HL-60 (cell line): ENCODE results near the gene ADCY5.

ENCODE experiments used
- DNase-seq, 2 experiments: peaks; one replicate each; pipeline ENCODE4 v3.0.0-alpha.2; 2010 to 2020; ENCODE audit warnings: low read depth in 1 of 2, low spot score in 1 of 2
- H3K27ac ChIP-seq: fragments of 250-450 bp; sonication (Bioruptor Pico); replicated peaks from 2 replicates; pipeline ENCODE4 v1.5.1; 2020; ENCODE audit warnings: mild to moderate bottlenecking, moderate library complexity
- H3K27me3 ChIP-seq: fragments of 250-450 bp; sonication (Bioruptor Pico); 2 replicates; pipeline ENCODE4 v1.5.1; 2021; ENCODE audit warnings: mild to moderate bottlenecking, moderate library complexity; ENCODE audit not compliant: insufficient read depth, poor library complexity, severe bottlenecking
- H3K4me3 ChIP-seq: replicated peaks from 2 replicates; pipeline ENCODE4 v1.5.1; 2011; ENCODE audit warnings: mild to moderate bottlenecking, control low read depth, low read length; ENCODE audit not compliant: insufficient read depth
- CTCF ChIP-seq: IDR thresholded peaks from one replicate; pipeline ENCODE4 v1.5.1; 2011; ENCODE audit warnings: low read length, control low read depth, inconsistent platforms; ENCODE audit not compliant: insufficient read depth
- GABPA ChIP-seq: IDR thresholded peaks from 2 replicates; pipeline ENCODE4 v1.6.1; 2012; ENCODE audit warnings: low read depth
- POLR2AphosphoS5 ChIP-seq: IDR thresholded peaks from 2 replicates; pipeline ENCODE4 v1.6.1; 2012; ENCODE audit warnings: low read depth
- SPI1 ChIP-seq: IDR thresholded peaks from 2 replicates; pipeline ENCODE4 v1.6.1; 2012; ENCODE audit warnings: low read depth, mild to moderate bottlenecking, borderline replicate concordance
- TF ChIP-seq, protein P1 (sequence below): IDR thresholded peaks from 2 replicates; pipeline ENCODE4 v1.6.1; 2012; ENCODE audit warnings: low read depth; ENCODE audit not compliant: insufficient replicate concordance

The ADCY5 gene

GRCh38 chr3:123384256-123384655 is 64.6 kb downstream of the ADCY5 start:
- no peak for DNase-seq
- Histone ChIP-seq H3K27ac (no peak overlapping the region), H3K4me3 (no peak overlapping the region), H3K27me3 (peaks cover 15% of the 10 kb centered on the region)
- TF ChIP-seq CTCF = no peak
- TF ChIP-seq GABPA = no peak
- TF ChIP-seq POLR2AphosphoS5 = no peak
- TF ChIP-seq SPI1 = no peak
- TF ChIP-seq, protein P1, sequence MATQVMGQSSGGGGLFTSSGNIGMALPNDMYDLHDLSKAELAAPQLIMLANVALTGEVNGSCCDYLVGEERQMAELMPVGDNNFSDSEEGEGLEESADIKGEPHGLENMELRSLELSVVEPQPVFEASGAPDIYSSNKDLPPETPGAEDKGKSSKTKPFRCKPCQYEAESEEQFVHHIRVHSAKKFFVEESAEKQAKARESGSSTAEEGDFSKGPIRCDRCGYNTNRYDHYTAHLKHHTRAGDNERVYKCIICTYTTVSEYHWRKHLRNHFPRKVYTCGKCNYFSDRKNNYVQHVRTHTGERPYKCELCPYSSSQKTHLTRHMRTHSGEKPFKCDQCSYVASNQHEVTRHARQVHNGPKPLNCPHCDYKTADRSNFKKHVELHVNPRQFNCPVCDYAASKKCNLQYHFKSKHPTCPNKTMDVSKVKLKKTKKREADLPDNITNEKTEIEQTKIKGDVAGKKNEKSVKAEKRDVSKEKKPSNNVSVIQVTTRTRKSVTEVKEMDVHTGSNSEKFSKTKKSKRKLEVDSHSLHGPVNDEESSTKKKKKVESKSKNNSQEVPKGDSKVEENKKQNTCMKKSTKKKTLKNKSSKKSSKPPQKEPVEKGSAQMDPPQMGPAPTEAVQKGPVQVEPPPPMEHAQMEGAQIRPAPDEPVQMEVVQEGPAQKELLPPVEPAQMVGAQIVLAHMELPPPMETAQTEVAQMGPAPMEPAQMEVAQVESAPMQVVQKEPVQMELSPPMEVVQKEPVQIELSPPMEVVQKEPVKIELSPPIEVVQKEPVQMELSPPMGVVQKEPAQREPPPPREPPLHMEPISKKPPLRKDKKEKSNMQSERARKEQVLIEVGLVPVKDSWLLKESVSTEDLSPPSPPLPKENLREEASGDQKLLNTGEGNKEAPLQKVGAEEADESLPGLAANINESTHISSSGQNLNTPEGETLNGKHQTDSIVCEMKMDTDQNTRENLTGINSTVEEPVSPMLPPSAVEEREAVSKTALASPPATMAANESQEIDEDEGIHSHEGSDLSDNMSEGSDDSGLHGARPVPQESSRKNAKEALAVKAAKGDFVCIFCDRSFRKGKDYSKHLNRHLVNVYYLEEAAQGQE = no peak

DNA sequence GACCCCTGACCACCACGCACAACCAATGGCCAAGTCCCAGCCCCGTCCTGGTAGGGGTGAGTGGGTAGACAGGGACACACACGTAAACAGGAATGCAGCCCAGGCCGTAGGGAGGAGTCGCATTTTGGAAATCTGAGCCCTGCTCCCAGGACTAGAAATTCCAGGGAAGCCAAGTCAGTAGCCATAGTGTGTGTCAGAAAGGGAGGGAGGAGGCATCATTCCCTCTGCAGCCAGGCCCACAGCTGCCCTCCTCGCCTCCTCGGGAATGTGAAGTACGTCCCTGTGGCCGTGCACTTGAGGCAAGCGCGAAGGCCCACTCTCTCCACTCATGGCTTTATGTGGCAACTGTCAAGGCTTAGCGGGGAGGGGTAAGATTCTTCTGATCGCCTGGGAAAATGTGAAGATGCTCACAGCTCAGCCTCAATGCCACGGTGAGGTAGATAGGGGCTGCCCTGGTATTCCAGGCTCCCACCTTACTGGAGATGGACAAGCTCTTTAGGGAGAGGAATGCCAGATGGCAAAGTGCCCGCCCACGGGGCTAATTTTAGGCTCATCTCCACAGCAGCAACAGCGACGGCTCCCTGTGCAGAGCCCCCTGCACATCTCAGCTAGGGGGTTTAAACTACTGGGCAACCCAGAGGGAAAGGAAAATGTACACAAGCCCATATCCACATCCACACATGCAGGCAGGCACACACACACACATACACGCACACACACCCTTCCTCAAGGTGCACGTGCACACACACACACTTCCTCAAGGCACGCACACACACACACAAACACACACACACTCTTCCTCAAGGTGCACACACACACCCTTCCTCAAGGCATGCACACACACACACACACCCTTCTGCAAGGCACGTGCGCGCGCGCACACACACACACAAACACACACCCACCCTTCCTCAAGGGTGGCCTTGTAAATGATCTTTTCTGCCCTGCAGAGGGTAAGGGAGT is 65.5 kb downstream of the ADCY5 start:
- H3K27me3 ChIP-seq = peaks cover 15% of the 10 kb centered on the region
- H3K4me3 ChIP-seq = no peak overlapping the region
- no peak for DNase-seq
- TF ChIP-seq POLR2AphosphoS5 = no peak
- TF ChIP-seq CTCF = no peak
- TF ChIP-seq GABPA = no peak
- TF ChIP-seq SPI1 = no peak
- TF ChIP-seq, protein P1 = no peak
- no peak overlapping the region for H3K27ac ChIP-seq

DNA sequence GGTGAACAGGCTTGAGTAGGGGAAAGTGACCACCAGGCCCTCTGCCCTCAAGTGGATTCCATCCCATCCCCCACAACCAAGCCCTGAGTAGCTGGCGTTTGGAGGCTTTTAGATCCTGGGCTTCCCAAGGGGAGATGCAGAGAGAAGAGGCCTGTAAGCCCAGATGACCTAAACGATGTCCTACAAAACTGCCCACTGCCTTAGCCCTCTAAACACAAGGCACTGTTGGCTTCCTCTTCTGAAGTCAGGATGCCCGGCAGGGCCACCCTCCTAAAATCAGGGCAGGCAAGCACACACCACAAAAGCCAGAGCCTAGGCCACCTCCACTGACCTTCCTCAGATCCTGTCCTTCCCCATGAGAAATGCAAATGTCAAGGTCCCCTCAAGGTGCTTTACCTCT is 68.6 kb downstream of the ADCY5 start:
- no peak for DNase-seq
- H3K27me3 ChIP-seq = no peaks in the 10 kb centered on the region
- TF ChIP-seq SPI1 = no peak

DNA sequence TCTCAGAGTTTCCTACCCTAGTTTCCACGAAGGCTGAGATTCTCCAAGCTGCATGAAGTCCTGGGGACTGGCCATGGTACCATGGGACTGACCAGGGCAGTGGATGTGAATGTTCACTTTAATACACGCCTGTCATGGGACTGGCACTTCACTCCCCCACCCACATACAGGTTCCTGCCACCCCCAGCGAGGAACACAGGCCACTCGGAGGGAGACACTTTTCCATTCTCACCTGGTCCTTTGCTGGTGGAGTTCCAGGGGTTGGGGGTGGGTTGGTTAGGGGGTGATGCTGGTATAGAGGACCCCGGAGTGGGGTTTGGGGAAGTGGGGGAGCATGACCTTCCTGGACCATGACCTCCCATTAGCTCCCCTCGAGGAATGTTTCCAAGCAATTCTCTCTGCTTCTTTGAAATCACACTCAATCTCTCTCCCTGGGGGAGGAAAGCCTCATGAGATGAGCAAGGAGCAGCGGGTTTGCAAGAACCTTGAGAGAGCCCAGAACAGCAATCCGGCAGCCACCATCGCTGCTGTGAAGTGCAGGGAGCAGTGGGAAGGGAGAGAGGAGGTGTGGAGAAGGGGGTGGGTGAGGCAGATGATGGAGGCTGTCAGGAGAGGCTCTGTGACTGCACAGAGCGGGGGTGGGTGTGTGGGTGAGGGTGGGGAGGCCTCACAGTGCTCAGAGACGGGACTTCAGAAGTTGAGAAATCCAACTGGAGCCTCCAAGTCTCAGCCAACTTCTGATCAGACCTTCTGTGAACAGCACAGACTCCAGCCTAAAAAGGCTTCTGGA is 69.7 kb downstream of the ADCY5 start:
- no peaks in the 10 kb centered on the region for H3K27me3 ChIP-seq
- no peak overlapping the region for H3K27ac ChIP-seq
- no peak overlapping the region for H3K4me3 ChIP-seq
- TF ChIP-seq SPI1 (no peak), GABPA (no peak), CTCF (no peak), POLR2AphosphoS5 (no peak)
- TF ChIP-seq, protein P1 = no peak
- DNase-seq = no peak

More for the DNA sequence above, 68.6 kb downstream of the ADCY5 start:
- no peak overlapping the region for H3K27ac ChIP-seq
- H3K4me3 ChIP-seq = no peak overlapping the region
